Effector CD4-positive, alpha-beta T cell (primary cell): ENCODE measurements around the gene IPO9.
"Not testable (repeated sequence)": the region's sequence is repeated elsewhere in the genome, so short reads cannot be mapped to it uniquely, and the experiment has no call there.

Source experiments
- DNase-seq: peaks from one replicate; pipeline ENCODE4 v3.0.0-alpha.2; 2020

IPO9 gene

DNA sequence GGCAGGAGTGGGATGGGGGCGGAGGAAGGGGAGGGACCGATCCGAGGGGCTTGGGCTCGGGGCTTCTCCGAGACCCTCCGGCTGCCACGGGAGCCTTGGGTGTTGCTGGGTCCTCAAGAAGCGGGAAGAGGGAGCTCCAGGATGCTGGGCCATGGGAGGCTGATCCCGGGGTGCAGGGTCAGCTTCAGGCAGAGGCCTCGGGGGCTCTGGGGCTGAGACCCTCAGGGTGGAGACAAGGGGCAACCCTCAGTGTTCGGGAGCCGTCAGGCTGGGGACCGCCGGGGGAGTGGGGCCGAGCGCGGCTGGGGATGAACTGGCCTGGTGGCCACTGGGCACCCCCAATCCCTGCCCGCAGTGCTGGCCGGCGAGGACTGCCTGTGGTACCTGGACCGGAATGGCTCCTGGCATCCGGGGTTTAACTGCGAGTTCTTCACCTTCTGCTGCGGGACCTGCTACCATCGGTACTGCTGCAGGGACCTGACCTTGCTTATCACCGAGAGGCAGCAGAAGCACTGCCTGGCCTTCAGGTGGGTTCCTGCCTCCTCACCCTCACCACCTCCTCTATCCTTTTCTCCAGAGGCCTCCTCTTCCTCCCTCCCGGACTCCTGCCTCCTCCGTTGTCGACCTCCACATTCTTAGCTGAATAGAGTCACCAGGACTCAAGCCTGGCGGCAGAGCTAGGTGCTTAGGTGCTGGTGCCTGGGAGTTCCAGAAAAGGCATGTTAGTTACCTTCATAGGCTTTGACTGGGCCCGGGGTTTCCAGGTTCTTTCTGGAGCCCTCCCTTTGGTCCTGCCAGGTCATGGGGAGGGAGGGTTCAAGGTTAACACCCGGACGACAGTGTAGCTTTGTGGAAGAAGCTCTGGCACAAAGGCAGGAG lies 60.4 kb downstream of the IPO9 start:
- DNase-seq, result no peak

DNA sequence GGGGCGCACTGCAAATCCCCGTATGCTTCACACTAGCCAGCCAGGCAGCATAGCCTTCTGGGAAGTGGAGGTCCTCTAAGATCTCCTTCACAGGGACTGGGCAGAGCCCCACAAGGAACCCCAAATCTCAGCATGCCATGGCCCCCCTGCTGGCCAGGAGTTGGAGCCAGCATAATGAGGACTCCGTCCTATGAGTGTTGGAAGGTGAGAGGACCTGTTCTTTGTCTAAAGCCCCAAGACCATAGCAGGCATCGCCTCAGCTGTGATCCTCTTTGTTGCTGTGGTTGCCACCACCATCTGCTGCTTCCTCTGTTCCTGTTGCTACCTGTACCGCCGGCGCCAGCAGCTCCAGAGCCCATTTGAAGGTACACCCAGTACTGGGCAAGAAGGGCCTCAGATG lies 61.3 kb downstream of the IPO9 start:
- DNase-seq, result no peak

GRCh38 chr1:201890806-201891450 lies 62.0 kb downstream of the IPO9 start:
- DNase-seq, result no peak

DNA sequence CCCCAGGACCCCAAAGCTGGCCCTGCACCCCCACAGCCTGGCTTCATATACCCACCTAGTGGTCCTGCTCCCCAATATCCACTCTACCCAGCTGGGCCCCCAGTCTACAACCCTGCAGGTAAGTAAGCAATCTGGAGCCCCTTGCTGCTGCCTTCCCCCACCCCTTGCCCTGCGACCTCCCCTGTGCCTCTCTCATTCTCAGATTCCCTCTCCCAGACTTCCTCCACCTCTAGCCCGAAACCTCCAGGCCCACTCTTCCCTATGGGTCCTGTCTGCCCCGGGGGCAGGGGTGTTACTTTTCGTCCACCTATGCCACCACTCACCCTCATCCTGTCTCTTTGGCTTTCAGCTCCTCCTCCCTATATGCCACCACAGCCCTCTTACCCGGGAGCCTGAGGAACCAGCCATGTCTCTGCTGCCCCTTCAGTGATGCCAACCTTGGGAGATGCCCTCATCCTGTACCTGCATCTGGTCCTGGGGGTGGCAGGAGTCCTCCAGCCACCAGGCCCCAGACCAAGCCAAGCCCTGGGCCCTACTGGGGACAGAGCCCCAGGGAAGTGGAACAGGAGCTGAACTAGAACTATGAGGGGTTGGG lies 62.6 kb downstream of the IPO9 start:
- no peak for DNase-seq

GRCh38 chr1:201892211-201892610 lies 63.3 kb downstream of the IPO9 start:
- DNase-seq, result no peak

- DNase-seq, result no peak
Observed at GRCh38 chr1:201893431-201893830, 64.5 kb downstream of the IPO9 start.

DNA sequence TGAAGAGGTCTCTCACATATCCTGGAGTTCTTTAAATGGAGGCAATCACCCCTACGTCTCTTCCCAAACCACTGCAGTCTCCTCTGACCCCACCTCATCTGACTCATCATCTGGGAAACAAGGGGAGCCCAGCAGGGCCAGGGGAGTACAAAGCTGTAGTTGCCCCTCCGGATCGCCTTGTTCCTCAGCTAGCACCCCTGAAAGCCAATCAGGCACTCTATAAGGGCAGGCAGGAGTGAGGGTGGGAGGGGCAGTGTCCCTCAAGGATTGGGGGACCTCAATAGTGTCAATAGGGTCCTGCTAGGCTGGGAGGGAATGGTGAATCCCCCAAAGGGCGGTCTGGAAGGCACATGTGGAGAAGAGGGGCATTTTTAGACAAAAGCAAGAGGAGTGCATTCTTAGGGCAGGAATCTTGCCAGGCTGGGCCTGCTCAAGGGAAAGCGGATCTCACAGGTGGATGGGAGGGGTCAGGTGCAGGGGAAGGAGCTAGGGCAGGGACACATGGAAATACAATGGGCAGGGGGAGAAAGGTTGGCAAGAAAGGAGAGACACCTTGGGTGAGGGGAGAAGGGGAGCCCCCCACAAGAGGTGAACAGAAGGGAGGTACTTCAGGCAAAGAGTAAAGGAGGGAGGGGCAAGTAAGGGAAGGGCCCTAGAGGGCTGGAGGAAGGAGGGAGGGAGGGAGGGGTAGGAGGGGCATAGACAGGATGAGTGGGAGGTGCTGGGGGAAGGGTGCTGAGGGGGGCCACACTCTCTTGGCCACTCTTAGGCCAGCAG lies 65.6 kb downstream of the IPO9 start:
- no peak for DNase-seq

DNA sequence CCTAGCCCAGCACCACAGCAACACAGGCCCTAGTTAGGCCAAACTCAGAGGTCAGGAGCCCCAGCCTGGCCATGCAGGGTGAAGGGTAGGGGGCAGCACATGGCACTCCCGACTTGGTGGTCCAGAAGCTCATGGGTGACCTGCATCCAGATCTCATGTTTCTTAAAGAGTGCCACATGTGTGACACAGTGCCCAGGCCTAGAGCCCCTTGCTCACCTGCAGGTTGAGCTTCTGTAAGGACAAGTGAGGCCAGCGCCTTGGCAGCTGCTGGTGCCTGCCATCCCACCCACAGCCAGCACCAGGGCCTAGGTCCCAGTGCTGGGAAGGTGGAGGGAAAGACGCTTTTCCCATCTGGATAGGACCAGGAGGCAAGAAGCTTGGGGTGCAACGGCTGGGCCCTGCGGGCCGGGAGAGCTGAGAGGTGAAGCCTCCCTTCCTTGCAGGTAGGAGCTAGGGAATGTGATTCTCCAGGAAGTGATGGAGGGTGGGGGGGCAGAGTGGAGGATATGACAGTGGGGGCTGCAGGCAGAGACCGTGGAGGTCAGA lies 66.2 kb downstream of the IPO9 start:
- DNase-seq, result no peak

DNA sequence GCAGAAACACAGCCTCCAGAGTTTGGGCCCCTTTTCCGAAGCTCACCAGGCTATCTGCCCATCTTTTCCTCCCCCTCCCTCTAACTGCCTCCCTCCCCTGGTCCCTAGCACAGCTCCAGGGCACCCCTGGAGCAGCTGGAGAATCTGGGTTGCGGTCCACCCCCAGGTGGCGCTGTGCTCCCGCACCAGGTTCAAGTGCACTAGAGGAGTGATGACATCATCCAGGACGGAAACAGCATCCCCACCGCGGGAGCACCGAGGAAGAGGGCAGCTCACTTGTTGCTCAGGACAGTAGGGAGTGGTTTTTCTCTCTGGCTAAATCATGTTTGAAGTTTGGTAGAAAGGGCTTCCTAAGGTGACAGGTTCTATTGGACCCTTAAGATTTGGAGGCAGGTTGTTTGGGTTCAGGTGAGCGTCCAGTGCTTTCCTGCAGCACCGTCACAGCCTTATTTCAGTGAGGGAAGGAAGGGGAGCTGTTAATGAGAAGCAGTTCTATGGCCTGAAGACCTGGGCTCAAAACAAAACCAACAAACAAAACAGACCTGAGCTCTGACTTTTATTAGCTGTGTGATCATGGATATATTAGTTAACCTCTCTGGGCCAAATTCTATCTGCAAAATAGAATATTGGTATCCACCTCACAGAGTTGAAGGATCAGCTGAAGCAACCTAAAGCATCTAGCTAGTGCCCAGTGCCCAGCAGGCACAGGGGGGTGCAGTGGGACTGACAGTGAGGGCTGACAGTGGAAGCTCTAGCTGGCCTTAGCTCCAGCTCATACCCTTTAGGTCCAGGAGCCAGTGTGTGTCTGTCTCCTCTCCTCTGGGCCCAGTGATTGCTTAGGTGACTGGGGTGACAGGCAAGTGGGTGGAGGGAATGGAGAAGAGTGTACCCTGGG lies 67.2 kb downstream of the IPO9 start:
- DNase-seq, result peak; percentile 64

GRCh38 chr1:201896951-201897391 lies 68.0 kb downstream of the IPO9 start:
- no peak for DNase-seq

GRCh38 chr1:201898240-201898894 lies 69.4 kb downstream of the IPO9 start:
- no peak for DNase-seq

DNA sequence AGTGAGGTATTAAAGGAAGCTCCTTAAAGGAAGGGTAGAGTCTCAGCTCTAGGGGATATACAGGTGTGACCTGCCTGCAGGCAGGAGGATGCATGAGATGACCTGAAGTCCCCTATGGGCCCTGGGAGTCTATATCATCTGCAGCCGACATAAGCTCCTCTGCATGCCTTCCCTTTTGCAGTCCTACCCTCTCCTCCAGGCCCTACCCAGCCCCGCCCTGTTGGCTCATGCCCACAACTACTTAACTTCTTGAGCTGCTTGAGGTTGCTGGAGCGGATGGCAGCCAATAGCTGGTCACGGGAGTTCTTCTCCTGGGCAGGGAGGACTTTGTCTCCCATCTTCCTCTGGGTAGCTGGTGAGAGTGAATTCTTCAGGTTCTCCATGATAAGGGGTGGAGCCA lies 70.0 kb downstream of the IPO9 start:
- DNase-seq, result no peak

DNA sequence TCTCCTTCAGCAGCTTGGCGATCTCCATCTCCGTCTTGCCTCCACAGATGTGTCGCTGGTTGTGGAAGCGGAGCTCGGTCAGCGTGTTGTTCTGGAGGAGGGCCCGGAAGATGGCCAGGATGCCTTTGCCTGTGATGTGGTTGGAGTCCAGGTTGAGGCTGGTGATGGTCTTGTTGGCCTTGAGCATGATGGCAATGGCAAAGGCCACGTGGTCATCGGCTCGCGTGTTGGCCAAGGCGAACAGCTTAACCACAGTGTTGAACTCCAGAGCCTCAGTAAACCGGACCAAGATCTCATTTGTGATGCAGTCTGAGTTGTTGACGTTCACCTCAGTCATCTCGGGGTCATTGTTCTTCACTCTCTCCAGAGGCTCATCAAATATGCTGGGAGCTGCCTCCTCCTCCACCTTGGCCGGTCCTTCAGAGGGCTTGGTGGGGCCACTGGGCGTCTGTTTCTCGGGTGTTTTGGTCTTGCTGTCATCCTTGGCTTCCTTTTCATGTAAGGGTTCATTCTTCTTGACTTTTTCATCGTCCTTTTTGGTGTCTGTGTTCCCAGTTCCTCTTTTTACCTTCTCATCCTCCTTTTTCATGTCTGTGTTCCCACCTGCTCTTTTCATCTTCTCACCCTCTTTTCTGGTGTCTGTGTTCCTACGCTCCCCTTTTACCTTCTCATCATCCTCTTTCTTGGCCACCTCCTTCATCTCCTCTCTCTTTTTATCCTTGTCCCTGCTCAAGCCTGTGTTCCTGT lies 70.9 kb downstream of the IPO9 start:
- DNase-seq, result no peak

GRCh38 chr1:201900476-201900875 lies 71.5 kb downstream of the IPO9 start:
- DNase-seq, result no peak

DNA sequence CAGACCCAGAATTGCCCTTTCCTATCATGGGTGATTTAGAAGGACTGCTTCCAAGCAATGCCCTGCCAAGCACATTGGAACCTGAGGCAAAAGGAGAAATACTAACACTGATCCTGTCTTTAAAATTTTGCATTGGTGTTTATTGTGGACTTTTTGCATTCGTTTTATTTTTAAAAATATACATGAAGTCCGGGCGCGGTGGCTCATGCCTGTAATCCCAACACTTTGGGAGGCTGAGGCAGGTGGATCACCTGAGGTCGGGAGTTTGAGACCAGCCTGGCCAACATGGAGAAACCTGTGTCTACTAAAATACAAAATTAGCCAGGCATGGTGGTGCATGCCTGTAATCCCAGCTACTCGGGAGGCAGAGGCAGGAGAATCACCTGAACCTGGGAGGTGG lies 72.1 kb downstream of the IPO9 start:
- not testable (repeated sequence) for DNase-seq

GRCh38 chr1:201902198-201902597 lies 73.2 kb downstream of the IPO9 start:
- DNase-seq, result no peak

- DNase-seq, result no peak
Observed at GRCh38 chr1:201903135-201903534, 74.2 kb downstream of the IPO9 start.

- no peak for DNase-seq
Observed at GRCh38 chr1:201904579-201904978, 75.6 kb downstream of the IPO9 start.

DNA sequence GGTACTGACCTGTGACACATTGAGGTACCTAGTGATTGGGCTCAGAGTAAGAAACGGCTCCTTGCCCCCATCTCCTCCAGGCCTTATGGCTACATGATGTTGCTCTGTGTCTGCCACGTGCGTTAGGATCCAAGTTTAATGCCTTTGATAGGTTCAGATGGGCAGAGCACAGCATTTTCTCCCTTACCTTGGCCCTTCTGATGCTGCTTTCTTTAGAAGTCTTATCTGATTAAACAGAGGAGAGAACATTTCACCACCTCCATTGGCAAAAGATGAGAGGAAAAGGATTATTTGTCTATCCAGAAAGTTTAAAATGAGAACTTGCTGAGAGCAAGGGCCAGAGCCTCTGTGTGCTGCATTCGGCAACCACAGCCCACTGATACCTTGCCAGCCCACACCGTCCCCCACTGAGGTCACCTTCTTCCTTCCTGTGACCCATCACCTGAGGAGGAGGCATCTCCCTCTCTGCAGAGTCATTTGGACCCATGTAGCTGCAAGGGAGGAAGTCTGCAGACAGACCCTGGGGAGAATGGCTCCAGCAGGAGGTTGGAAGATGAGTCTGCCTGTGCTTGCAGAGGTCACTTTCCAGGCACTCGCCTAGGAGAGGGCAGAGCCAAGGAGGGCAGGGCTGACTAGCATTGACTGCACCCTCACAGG lies 76.4 kb downstream of the IPO9 start:
- no peak for DNase-seq

DNA sequence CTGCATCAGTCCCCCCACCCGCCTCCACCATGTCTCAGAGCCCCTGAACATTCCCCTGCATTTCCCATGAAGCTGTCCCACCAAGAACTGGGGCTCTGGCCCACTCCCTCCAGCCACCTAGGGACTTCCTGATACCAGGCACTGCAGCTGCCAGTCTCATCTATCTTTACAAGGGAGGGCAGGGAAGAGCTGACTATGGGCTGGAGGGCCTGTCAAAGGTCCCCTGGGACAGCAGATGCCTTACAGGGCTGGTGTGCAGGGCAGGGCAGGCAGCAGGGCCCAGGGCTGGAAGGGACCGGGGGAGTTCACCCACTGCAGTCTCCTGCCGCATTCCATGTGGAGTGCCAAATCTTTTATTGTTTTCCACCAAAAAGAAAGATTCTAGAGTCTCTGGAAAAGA lies 77.4 kb downstream of the IPO9 start:
- DNase-seq, result no peak
